HG03571 (cell line): ENCODE data around the gene MND1.
"Not testable (repeated sequence)": the region's sequence is repeated elsewhere in the genome, so short reads cannot be mapped to it uniquely, and the experiment has no call there.

Experiments
- ATAC-seq: cut with Tn5 transposase; IDR thresholded peaks from one replicate; pipeline ENCODE4 v1.9.1; 2021; ENCODE audit not compliant: unreplicated experiment

MND1 gene

DNA sequence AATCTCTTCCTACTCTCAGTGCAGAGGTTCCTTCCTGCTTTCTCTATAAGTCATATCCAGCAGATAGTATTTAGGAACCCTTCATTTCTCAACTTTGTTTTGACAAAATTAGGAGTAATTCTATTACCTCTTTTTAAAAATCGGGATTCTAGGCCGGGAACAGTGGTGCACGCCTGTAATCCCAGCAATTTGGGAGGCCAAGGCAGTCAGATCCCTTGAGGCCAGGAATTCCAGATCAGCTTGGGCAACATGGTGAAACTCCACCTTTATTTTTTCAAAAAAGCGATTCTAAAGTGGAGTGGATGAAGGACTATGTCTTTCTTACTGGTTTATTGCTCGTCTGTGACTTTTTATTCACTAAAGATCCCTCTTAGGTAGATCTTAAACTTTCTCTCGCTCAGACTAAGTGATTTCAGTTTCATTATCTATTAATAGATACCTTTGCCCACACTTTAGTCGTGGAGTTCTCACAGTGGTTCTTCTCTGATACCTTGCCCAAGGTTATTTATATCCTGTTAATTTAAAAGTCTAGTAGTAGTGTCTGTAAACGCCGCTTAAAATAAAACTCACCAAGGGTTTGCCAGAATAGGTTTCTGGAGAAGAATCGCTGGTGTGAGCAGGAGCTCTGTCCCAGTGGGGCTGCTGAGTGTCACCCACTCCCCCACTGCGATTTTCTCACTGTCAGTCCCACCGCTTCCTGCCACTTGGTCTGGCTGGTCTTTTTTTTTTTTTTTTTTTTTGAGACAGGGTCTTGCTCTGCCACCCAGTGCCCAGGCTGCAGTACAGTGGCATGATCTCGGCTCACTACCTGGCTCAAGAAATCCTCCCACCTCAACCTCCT is 94.6 kb downstream of the MND1 start:
- ATAC-seq, result peak; percentile 81

DNA sequence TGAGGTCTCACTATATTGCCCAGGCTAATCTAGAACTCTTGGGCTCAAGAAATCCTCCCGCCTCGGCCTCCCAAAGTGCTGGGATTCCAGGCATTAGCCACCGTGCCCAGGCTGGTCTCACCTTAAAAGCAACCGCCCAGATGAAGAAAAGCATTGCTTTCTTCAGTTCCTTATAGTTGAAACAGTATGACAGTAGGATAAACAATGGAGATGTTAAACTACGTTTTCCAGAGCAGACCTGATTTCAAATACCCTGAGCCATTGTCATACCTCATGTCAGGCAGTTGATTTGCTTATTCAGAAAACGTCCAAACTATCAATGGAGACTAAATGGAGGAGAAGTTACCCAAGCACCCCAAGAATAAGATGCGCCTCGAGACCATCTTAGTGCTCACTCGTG is 95.3 kb downstream of the MND1 start:
- ATAC-seq, result no peak

GRCh38 chr4:153440475-153440874 is 96.0 kb downstream of the MND1 start:
- no peak for ATAC-seq

- ATAC-seq, result no peak
Measured at GRCh38 chr4:153447175-153447905, 102.9 kb downstream of the MND1 start.

GRCh38 chr4:153448003-153448731 is 103.7 kb downstream of the MND1 start:
- no peak for ATAC-seq

- ATAC-seq, result no peak
Measured at GRCh38 chr4:153449338-153449737, 104.8 kb downstream of the MND1 start.

- no peak for ATAC-seq
Measured at GRCh38 chr4:153450544-153450917, 106.0 kb downstream of the MND1 start.

DNA sequence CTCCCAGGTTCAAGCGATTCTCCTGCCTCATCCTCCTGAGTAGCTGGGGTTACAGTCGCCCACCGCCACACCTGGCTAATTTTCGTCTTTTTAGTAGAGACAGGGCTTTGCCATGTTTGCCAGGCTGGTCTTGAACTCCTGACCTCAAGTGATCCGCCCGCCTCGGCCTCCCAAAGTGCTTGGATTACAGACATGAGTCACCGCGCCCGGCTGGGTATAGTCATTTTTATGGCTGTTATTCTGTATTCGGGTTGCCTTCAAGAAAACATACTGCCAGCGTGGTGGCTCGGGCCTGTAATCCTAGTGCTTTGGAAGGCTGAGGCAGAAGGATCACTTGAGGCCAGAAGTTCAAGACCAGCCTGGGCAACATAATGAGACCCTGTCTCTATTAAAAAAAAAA is 106.7 kb downstream of the MND1 start:
- not testable (repeated sequence) for ATAC-seq

- no peak for ATAC-seq
Measured at GRCh38 chr4:153451911-153452657, 107.6 kb downstream of the MND1 start.

DNA sequence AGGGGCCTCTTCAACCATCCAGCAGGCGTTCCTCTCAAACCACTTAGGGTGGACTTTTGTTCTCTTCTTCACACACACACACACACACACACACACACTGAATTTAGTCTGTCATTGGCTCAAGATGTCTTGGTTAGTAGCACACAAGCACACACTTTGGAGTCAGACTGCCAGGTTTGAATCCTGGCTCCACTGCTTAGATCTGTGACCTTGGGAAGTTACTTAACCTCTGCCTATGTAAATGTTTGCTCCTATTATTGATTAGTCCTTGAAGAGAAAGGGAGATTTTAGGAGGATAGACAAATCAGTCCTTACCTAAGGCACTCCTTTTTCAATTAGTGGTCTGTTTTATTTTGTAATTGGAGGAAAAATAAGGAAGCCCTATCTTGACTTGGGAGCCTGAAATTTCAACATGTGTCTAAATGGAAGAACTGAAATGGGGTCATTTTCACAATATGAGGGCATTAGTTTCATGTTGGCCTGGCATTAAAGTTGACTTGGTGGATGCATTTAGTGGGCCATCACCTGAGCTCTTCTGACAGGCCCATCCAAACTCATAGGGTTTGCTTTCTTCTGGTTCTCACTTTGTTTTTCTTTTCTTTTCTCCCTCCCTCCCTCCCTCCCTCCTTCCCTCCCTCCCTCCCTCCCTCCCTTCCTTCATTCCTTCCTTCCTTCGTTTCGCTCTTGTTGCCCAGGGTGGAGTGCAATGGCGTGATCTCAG is 108.3 kb downstream of the MND1 start:
- no peak for ATAC-seq

DNA sequence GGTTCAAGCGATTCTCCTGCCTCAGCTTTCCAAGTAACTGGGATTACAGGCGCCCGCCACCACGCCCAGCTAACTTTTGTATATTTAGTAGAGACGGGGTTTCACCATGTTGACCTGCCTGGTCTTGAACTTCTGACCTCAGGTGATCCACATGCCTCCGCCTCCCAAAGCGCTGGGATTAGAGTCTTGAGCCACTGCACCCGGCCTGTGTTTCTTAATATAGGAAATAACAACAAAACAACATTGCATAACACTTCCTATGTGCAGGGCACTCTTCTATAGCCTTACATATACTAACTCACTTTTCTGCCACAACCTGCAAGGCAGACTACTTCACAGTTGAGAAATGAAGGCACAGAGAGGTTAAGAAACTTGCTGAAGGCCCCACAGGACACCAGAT is 108.9 kb downstream of the MND1 start:
- no peak for ATAC-seq

DNA sequence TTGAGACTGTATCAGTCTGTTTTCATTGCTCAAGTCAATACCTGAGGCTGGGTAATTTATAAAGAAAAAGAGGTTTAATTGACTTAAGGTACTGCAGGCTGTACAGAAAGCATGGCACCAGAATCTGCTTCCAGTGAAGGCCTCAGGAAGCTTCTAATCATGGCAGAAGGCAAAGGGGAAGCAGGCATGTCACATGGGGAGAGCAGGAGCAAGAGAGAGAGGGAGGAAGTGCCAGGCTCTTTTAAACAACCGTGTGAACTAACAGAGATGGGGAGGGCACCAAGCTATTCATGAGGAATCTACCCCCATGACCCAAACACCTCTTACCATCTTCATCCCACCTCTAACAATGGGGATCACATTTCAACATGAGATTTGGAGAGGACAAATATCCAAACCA is 114.5 kb downstream of the MND1 start:
- no peak for ATAC-seq

- ATAC-seq, result not testable (repeated sequence)
Measured at GRCh38 chr4:153461549-153461948, 117.1 kb downstream of the MND1 start.

GRCh38 chr4:153464068-153464467 is 119.6 kb downstream of the MND1 start:
- no peak for ATAC-seq
